Measurements from ENCODE around the gene BICRA.

The BICRA gene

GRCh38 chr19:47623921-47624391 is 15.0 kb downstream of the BICRA start:
- no peak for TF ChIP-seq CTCF (IDR thresholded peaks at IDR 0.05; ENCODE audit: low read depth, low read length)
- DNase-seq (ENCODE audit: extremely low read depth, low read depth) = no peak

- no peak for DNase-seq (ENCODE audit: extremely low read depth, low read depth)
- TF ChIP-seq CTCF (IDR thresholded peaks at IDR 0.05; ENCODE audit: low read depth, low read length) = no peak
Measured at GRCh38 chr19:47625650-47626049, 16.7 kb downstream of the BICRA start.

GRCh38 chr19:47626238-47626637 is 17.3 kb downstream of the BICRA start:
- TF ChIP-seq CTCF (IDR thresholded peaks at IDR 0.05; ENCODE audit: low read depth, low read length) = no peak
- DNase-seq (ENCODE audit: extremely low read depth, low read depth) = no peak

- DNase-seq (ENCODE audit: extremely low read depth, low read depth) = no peak
- TF ChIP-seq CTCF (IDR thresholded peaks at IDR 0.05; ENCODE audit: low read depth, low read length) = no peak
Measured at GRCh38 chr19:47628078-47628771, 19.3 kb downstream of the BICRA start.

GRCh38 chr19:47630594-47630993 is 21.7 kb downstream of the BICRA start:
- no peak for DNase-seq (ENCODE audit: extremely low read depth, low read depth)
- no peak for TF ChIP-seq CTCF (IDR thresholded peaks at IDR 0.05; ENCODE audit: low read depth, low read length)

GRCh38 chr19:47631681-47632446 is 22.9 kb downstream of the BICRA start:
- DNase-seq (ENCODE audit: extremely low read depth, low read depth) = no peak
- TF ChIP-seq CTCF (IDR thresholded peaks at IDR 0.05; ENCODE audit: low read depth, low read length) = no peak

- DNase-seq (ENCODE audit: extremely low read depth, low read depth) = no peak
- no peak for TF ChIP-seq CTCF (IDR thresholded peaks at IDR 0.05; ENCODE audit: low read depth, low read length)
Measured at GRCh38 chr19:47633517-47633916, 24.6 kb downstream of the BICRA start.

Data from AG09319 (cell line).